K562 (cell line): ENCODE measurements around the gene WIPF2. TPM values are rescaled to one million over a fixed set of nuclear protein-coding genes. Genes with fewer than 3 reads are reported as not detected.

Experiments
- ATF1 ChIP-seq, 2 experiments: fragments of 450-650 bp in 1 of 2; IDR thresholded peaks; 2 replicates each; pipeline ENCODE4 v1.6.1; 2016; ENCODE audit warnings: missing compliant biosample characterization in 1 of 2, missing genetic modification characterization in 1 of 2
- BRD4 ChIP-seq: fragments of 200-600 bp; sonication (generic); IDR thresholded peaks from 2 replicates; pipeline ENCODE4 v1.6.1; 2017; ENCODE audit warnings: inconsistent platforms
- E2F4 ChIP-seq: sonication (generic); formaldehyde crosslinking; IDR thresholded peaks from 2 replicates; pipeline ENCODE4 v1.8.0; 2022; ENCODE audit warnings: mild to moderate bottlenecking, low read depth, missing genetic modification reagents
- EP300 ChIP-seq: IDR thresholded peaks from 2 replicates; pipeline ENCODE4 v1.6.1; 2012; ENCODE audit warnings: low read length, improper control_type of control experiment
- EZH2 ChIP-seq: IDR thresholded peaks from 2 replicates; pipeline ENCODE4 v1.6.1; 2012; ENCODE audit warnings: low read depth, mild to moderate bottlenecking, inconsistent platforms, low read length, borderline replicate concordance
- GABPB1 ChIP-seq: sonication (generic); formaldehyde crosslinking; IDR thresholded peaks from 2 replicates; pipeline ENCODE4 v1.8.0; 2022; ENCODE audit warnings: mild to moderate bottlenecking, missing genetic modification reagents
- HDAC1 ChIP-seq, 2 experiments: fragments of 450-650 bp; IDR thresholded peaks; 2 replicates each; pipeline ENCODE4 v1.6.1; 2016 to 2017; ENCODE audit warnings: inconsistent platforms in 1 of 2, mild to moderate bottlenecking in 1 of 2, moderate library complexity in 1 of 2
- MAZ ChIP-seq, 2 experiments: fragments of 450-650 bp in 1 of 2; sonication (generic) in 1 of 2; formaldehyde crosslinking; IDR thresholded peaks in 1 of 2; conservative IDR thresholded peaks in 1 of 2; 2 replicates each; pipeline versions ENCODE4 v1.4.0 to v1.5.0; 2020; ENCODE audit warnings: mild to moderate bottlenecking in 1 of 2, missing genetic modification reagents in 1 of 2
- MED1 ChIP-seq: sonication (generic); formaldehyde crosslinking; IDR thresholded peaks from 2 replicates; pipeline ENCODE4 v1.8.1; 2023; ENCODE audit warnings: missing genetic modification reagents, borderline replicate concordance
- MTA2 ChIP-seq: fragments of 450-650 bp; IDR thresholded peaks from 2 replicates; pipeline ENCODE4 v1.6.1; 2016; ENCODE audit warnings: low read depth
- MTF1 ChIP-seq: fragments of 250-450 bp; sonication (Bioruptor Pico); IDR thresholded peaks from 2 replicates; pipeline ENCODE4 v1.9.0; 2021; ENCODE audit warnings: moderate library complexity, mild to moderate bottlenecking, inconsistent platforms, borderline replicate concordance
- NCOR1 ChIP-seq: fragments of 450-650 bp; IDR thresholded peaks from 2 replicates; pipeline ENCODE4 v1.6.1; 2016; ENCODE audit warnings: mild to moderate bottlenecking, moderate library complexity
- POLR3G ChIP-seq: IDR thresholded peaks from 2 replicates; pipeline ENCODE4 v1.6.1; 2011; ENCODE audit not compliant: insufficient read length, insufficient replicate concordance; ENCODE audit errors: extremely low read depth
- SMARCE1 ChIP-seq: fragments of 450-650 bp; IDR thresholded peaks from 2 replicates; pipeline ENCODE4 v1.7.1; 2016; ENCODE audit warnings: mild to moderate bottlenecking
- TAF9B ChIP-seq: fragments of 450-650 bp; IDR thresholded peaks from 2 replicates; pipeline ENCODE4 v1.6.1; 2018; ENCODE audit warnings: mild to moderate bottlenecking; ENCODE audit not compliant: partially characterized antibody
- TARDBP ChIP-seq: fragments of 450-650 bp; IDR thresholded peaks from 2 replicates; pipeline ENCODE4 v1.6.1; 2016
- ZNF133 ChIP-seq: fragments of 250-450 bp; sonication (Bioruptor Pico); IDR thresholded peaks from 2 replicates; pipeline ENCODE4 v1.4.0; 2020; ENCODE audit warnings: mild to moderate bottlenecking
- ZNF384 ChIP-seq: IDR thresholded peaks from 2 replicates; pipeline ENCODE4 v1.6.1; 2012; ENCODE audit warnings: low read depth, low read length, improper control_type of control experiment
- ZNF445 ChIP-seq: fragments of 250-450 bp; sonication (Bioruptor Pico); IDR thresholded peaks from 2 replicates; pipeline ENCODE4 v1.4.0; 2020; ENCODE audit warnings: low read depth, mild to moderate bottlenecking, moderate library complexity
- ZNF449 ChIP-seq: fragments of 250-450 bp; sonication (Bioruptor Pico); IDR thresholded peaks from 2 replicates; pipeline ENCODE4 v1.8.0; 2022; ENCODE audit warnings: moderate library complexity, mild to moderate bottlenecking, inconsistent platforms
- polyA plus RNA-seq, 8 experiments: library from polyadenylated mRNA; depleted of rRNA in 4 of 8; stranded (reverse) in 5 of 8; unstranded in 3 of 8; fragments of >200 nt; fragmentation: Nextera tagmentation in 2 of 8; fragmentation: Illumina TruSeq in 1 of 8; extraction: Ambion mirVana in 2 of 8; extraction: Trizol in 1 of 8; gene quantifications; 2 replicates each; pipeline versions ENCODE4 v1.2.1 to v1.2.3, GENCODE V29; 2011 to 2014; ENCODE audit warnings: inconsistent platforms in 1 of 8, missing spikeins in 1 of 8
- total RNA-seq, 7 experiments: library from RNA; depleted of rRNA in 6 of 7; stranded (reverse); fragments of >200 nt in 6 of 7; fragmentation: Illumina TruSeq in 2 of 7; extraction: Trizol in 2 of 7; gene quantifications; 2 replicates each; pipeline versions ENCODE4 v1.2.1 to v1.2.3, GENCODE V29; 2011 to 2021; ENCODE audit warnings: low replicate concordance in 1 of 7
- TF ChIP-seq, protein P1 (sequence below): sonication (generic); formaldehyde crosslinking; IDR thresholded peaks from 2 replicates; pipeline ENCODE4 v1.8.1; 2022; ENCODE audit warnings: missing genetic modification reagents

The WIPF2 gene
- total and polyA plus RNA-seq, 9 of the 15 experiments (the other 6 are each of a cell fraction or from before 2014, with no cell fraction given) = 3.6 to 15.0 (median 5.3) TPM

GRCh38 chr17:40265337-40265736, 46.2 kb downstream of the WIPF2 start (continued):
- TF ChIP-seq, protein P1, sequence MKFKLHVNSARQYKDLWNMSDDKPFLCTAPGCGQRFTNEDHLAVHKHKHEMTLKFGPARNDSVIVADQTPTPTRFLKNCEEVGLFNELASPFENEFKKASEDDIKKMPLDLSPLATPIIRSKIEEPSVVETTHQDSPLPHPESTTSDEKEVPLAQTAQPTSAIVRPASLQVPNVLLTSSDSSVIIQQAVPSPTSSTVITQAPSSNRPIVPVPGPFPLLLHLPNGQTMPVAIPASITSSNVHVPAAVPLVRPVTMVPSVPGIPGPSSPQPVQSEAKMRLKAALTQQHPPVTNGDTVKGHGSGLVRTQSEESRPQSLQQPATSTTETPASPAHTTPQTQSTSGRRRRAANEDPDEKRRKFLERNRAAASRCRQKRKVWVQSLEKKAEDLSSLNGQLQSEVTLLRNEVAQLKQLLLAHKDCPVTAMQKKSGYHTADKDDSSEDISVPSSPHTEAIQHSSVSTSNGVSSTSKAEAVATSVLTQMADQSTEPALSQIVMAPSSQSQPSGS (CRISPR knock-in tag) = no peak
- no peak for TF ChIP-seq BRD4
- no peak for TF ChIP-seq MED1 (CRISPR knock-in tag)
- peak; percentile 41; the same call in 1 of the 2 replicates for TF ChIP-seq NCOR1
- TF ChIP-seq HDAC1 (IDR thresholded peaks at IDR 0.05) = no peak
- no peak for TF ChIP-seq TARDBP
- TF ChIP-seq ZNF445 (CRISPR knock-in tag) = no peak
- no peak for TF ChIP-seq ATF1 (CRISPR knock-in tag; IDR thresholded peaks at IDR 0.05)
- TF ChIP-seq ATF1 (tag; IDR thresholded peaks at IDR 0.05) = no peak
- TF ChIP-seq POLR3G = no peak
- no peak for TF ChIP-seq E2F4 (CRISPR knock-in tag)
- no peak for TF ChIP-seq ZNF133 (CRISPR knock-in tag)
- TF ChIP-seq EZH2 = no peak
- TF ChIP-seq MTA2 = 0 out of 2 replicates have a peak, but pooled peaks have one; percentile 15
- no peak for TF ChIP-seq GABPB1 (CRISPR knock-in tag)
- peak; percentile 23 for TF ChIP-seq TAF9B
- TF ChIP-seq MTF1 (CRISPR knock-in tag) = no peak
- TF ChIP-seq ZNF384 = no peak
- TF ChIP-seq ZNF449 = no peak
- TF ChIP-seq SMARCE1 = peak; percentile 20; the same call in 1 of the 2 replicates
- TF ChIP-seq EP300 = no peak
- no peak for TF ChIP-seq MAZ (CRISPR knock-in tag; conservative IDR thresholded peaks at IDR 0.05 in 1 of 2, IDR thresholded peaks at IDR 0.05 in 1 of 2)
